HepG2 (cell line): ENCODE data around the gene DCDC2. TPM values are rescaled to one million over a fixed set of nuclear protein-coding genes. Genes with fewer than 3 reads are reported as not detected.
A peak's percentile ranks its signal among the peaks of the same experiment; 100 is the strongest.

Experiments
- ARID5B ChIP-seq: IDR thresholded peaks from 2 replicates; pipeline ENCODE4 v1.4.0; 2020; ENCODE audit warnings: mild to moderate bottlenecking, missing genetic modification reagents
- BCL6 ChIP-seq: IDR thresholded peaks from 2 replicates; pipeline ENCODE4 v1.6.1; 2016; ENCODE audit warnings: missing genetic modification reagents, missing compliant biosample characterization
- DMAP1 ChIP-seq: IDR thresholded peaks from 2 replicates; pipeline ENCODE4 v1.6.1; 2016
- FOXK1 ChIP-seq: sonication (generic); formaldehyde crosslinking; IDR thresholded peaks from 2 replicates; pipeline ENCODE4 v1.4.0; 2020; ENCODE audit warnings: low read depth, missing genetic modification reagents, borderline replicate concordance
- KAT7 ChIP-seq: IDR thresholded peaks from 2 replicates; pipeline ENCODE4 v1.6.1; 2018; ENCODE audit warnings: borderline replicate concordance, missing compliant biosample characterization
- PPARG ChIP-seq: conservative IDR thresholded peaks from 2 replicates; pipeline ENCODE4 v1.6.1; 2016; ENCODE audit warnings: missing biosample characterization, missing genetic modification reagents
- SAP130 ChIP-seq: IDR thresholded peaks from 2 replicates; pipeline ENCODE4 v1.6.1; 2016; ENCODE audit warnings: low read depth
- TBX2 ChIP-seq: sonication (generic); formaldehyde crosslinking; IDR thresholded peaks from 2 replicates; pipeline ENCODE4 v1.5.0; 2020; ENCODE audit warnings: missing genetic modification reagents, mild to moderate bottlenecking, borderline replicate concordance
- ZFY ChIP-seq: sonication (generic); formaldehyde crosslinking; IDR thresholded peaks from 2 replicates; pipeline ENCODE4 v1.4.0; 2020; ENCODE audit warnings: missing genetic modification reagents
- polyA plus RNA-seq, 8 experiments: library from polyadenylated mRNA; depleted of rRNA in 3 of 8; stranded (reverse) in 7 of 8; unstranded in 1 of 8; fragments of >200 nt; fragmentation: Illumina TruSeq in 4 of 8; extraction: Trizol in 4 of 8; gene quantifications; 2 replicates each; pipeline versions ENCODE4 v1.2.1 to v1.2.3, GENCODE V29; 2011 to 2016; ENCODE audit warnings: low read depth in 4 of 8, missing spikeins in 1 of 8, mixed read lengths in 1 of 8; ENCODE audit not compliant: insufficient read depth in 1 of 8
- total RNA-seq, 5 experiments: library from RNA; depleted of rRNA; stranded (reverse); fragments of >200 nt; fragmentation: Illumina TruSeq; extraction: Trizol; gene quantifications; 2 replicates each; pipeline ENCODE4 v1.2.3, GENCODE V29; 2016; ENCODE audit warnings: low read depth in 1 of 5
- TF ChIP-seq, protein P1 (sequence below): IDR thresholded peaks from 2 replicates; pipeline ENCODE4 v1.6.1; 2016
- TF ChIP-seq, protein P2 (sequence below): sonication (generic); formaldehyde crosslinking; IDR thresholded peaks from 2 replicates; pipeline ENCODE4 v1.5.0; 2020; ENCODE audit warnings: missing genetic modification reagents
- TF ChIP-seq, protein P3 (sequence below): IDR thresholded peaks from 2 replicates; pipeline ENCODE4 v1.6.1; 2016
- TF ChIP-seq, protein P4 (sequence below): sonication (generic); formaldehyde crosslinking; IDR thresholded peaks from 2 replicates; pipeline ENCODE4 v1.4.0; 2020; ENCODE audit warnings: missing genetic modification reagents
- TF ChIP-seq, protein P5 (sequence below): sonication (generic); formaldehyde crosslinking; IDR thresholded peaks from 2 replicates; pipeline ENCODE4 v1.8.1; 2023; ENCODE audit warnings: mild to moderate bottlenecking, moderate library complexity, missing genetic modification reagents

The DCDC2 gene
- total and polyA plus RNA-seq, 2 of the 13 experiments (the other 11 are each of a cell fraction or from before 2014, with no cell fraction given): 9.0 to 36.2 TPM

- TF ChIP-seq, protein P1, sequence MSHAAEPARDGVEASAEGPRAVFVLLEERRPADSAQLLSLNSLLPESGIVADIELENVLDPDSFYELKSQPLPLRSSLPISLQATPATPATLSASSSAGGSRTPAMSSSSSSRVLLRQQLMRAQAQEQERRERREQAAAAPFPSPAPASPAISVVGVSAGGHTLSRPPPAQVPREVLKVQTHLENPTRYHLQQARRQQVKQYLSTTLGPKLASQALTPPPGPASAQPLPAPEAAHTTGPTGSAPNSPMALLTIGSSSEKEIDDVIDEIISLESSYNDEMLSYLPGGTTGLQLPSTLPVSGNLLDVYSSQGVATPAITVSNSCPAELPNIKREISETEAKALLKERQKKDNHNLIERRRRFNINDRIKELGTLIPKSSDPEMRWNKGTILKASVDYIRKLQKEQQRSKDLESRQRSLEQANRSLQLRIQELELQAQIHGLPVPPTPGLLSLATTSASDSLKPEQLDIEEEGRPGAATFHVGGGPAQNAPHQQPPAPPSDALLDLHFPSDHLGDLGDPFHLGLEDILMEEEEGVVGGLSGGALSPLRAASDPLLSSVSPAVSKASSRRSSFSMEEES (CRISPR knock-in tag): 0 out of 2 replicates have a peak, but pooled peaks have one; percentile 13
- TF ChIP-seq, protein P2, sequence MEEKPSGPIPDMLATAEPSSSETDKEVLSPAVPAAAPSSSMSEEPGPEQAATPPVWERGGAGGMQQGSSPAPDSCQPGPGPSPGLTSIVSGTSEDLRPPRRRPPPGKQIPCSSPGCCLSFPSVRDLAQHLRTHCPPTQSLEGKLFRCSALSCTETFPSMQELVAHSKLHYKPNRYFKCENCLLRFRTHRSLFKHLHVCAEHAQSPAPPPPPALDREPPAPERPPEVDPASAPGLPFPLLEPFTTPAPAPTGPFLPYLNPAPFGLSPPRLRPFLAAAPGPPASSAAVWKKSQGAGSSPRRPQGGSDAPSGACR (CRISPR knock-in tag): 0 out of 2 replicates have a peak, but pooled peaks have one; percentile 42
- TF ChIP-seq, protein P3, sequence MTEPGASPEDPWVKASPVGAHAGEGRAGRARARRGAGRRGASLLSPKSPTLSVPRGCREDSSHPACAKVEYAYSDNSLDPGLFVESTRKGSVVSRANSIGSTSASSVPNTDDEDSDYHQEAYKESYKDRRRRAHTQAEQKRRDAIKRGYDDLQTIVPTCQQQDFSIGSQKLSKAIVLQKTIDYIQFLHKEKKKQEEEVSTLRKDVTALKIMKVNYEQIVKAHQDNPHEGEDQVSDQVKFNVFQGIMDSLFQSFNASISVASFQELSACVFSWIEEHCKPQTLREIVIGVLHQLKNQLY: peak; percentile 87
- TF ChIP-seq ARID5B (CRISPR knock-in tag) (peak; percentile 39), TBX2 (CRISPR knock-in tag) (peak; percentile 18; the same call in 1 of the 2 replicates), KAT7 (CRISPR knock-in tag) (peak; percentile 45; the same call in 1 of the 2 replicates), ZFY (CRISPR knock-in tag) (0 out of 2 replicates have a peak, but pooled peaks have one; percentile 23), BCL6 (CRISPR knock-in tag) (peak; percentile 79), DMAP1 (CRISPR knock-in tag) (0 out of 2 replicates have a peak, but pooled peaks have one; percentile 16), PPARG (0 out of 2 replicates have a peak, but pooled peaks have one; percentile 14), SAP130 (CRISPR knock-in tag) (peak; percentile 30; the same call in 1 of the 2 replicates), FOXK1 (0 out of 2 replicates have a peak, but pooled peaks have one; percentile 34)
- TF ChIP-seq, protein P4, sequence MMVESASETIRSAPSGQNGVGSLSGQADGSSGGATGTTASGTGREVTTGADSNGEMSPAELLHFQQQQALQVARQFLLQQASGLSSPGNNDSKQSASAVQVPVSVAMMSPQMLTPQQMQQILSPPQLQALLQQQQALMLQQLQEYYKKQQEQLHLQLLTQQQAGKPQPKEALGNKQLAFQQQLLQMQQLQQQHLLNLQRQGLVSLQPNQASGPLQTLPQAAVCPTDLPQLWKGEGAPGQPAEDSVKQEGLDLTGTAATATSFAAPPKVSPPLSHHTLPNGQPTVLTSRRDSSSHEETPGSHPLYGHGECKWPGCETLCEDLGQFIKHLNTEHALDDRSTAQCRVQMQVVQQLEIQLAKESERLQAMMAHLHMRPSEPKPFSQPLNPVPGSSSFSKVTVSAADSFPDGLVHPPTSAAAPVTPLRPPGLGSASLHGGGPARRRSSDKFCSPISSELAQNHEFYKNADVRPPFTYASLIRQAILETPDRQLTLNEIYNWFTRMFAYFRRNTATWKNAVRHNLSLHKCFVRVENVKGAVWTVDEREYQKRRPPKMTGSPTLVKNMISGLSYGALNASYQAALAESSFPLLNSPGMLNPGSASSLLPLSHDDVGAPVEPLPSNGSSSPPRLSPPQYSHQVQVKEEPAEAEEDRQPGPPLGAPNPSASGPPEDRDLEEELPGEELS: peak; percentile 76
- TF ChIP-seq, protein P5, sequence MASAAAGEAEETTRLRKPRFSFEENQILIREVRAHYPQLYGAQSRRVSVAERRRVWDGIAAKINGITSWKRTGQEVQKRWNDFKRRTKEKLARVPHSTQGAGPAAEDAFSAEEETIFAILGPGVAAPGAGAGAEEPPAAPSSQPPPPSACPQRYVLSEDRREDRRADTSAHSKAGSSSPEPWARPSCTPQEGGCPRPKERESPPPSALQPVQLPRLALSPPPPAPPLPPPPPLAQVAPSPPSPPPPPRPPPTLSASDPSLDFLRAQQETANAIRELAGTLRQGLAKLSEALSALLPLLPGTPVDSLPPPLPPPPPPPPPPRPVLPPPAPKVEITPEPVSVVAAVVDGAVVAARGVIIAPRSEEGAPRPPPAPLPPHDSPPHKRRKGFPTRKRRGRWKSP (CRISPR knock-in tag): 0 out of 2 replicates have a peak, but pooled peaks have one; percentile 21
These were observed 42.5 kb upstream of the DCDC2 start (continued) for GRCh38 chr6:24400045-24401039.
